ENCODE measurements around the gene CABLES2.

Gene CABLES2

DNA sequence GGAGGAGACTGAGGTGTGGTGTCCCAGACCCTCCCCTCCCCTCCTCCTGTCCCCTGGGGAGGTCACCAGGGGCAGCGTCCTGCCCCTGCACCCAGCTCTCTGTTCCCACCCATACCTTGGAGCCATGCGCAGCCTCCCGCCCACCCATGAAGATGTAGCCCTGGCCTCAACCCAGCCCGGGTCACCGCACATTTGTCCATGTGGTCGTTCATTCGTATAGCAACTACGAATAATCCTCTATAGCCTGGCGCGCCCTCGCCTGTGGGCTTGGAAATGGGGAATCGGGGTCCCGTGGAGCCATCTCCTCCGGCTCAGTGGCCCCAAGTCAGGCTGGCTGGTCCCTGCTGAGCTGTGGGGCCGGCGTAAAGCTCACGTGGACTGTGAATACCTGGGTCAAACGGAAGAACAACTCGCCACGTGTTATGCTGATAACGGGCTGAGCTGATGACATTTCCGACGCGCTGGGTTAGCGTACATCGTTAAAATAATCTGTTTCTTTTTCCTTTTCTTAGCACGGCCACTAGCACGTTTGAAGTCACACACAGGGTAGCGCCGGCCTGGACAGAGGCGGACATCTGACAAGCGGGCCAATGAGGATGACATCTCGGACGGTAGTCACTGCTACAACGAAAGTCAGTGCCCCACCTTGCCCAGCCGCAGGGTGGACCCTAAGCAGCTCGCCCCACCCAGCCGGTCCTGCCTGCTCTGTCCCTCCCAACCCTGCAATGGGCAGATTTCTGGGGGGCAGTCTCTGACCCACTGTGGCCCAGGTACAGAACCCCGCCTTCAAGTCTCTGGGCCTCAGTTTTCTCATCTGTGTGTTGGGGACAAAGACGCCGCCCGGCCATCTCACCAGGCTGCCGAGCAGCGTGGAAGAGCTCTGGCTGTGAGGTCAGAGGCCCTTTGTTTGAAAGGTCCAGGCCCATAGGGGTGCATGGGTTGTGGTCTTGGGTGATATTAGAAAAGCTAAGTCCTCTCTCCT lies 40.1 kb upstream of the CABLES2 start:
- Histone ChIP-seq H3K4me3 (ENCODE audit: low read length) (no peak overlapping the region), H3K9ac (ENCODE audit: low read length) (no peak overlapping the region), H3K9me3 (ENCODE audit: control insufficient read depth, low read length) (no peaks in the 10 kb centered on the region), H3K27me3 (replicated peaks; ENCODE audit: control insufficient read depth, insufficient read depth, low read length) (peaks cover 57% of the 10 kb centered on the region), H3K36me3 (ENCODE audit: control insufficient read depth, insufficient read depth, low read length, severe bottlenecking) (no peaks in the 10 kb centered on the region), H3K4me1 (ENCODE audit: control insufficient read depth, insufficient read depth, low read length) (no peaks in the 10 kb centered on the region)
- DNase-seq (ENCODE audit: low read depth), result no peak

DNA sequence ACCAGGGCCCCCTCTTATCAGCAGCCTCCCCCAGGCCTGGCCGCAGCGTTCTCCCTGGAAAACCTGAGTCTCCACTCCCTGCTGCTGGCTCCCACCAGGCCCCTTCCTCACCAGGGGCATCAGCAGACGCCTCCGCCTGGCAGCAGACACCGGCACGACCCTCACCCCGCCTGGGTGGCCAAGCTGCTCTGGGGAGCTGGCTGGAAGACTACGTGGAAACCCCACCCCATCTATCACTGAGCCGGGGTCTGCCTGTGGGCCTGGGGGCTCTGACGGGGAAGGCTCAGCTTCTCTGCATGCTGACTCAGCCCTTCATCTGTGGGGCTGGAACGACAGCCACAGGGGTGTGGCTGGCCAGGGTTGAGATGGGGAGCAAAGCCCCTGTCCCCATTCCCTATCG lies 39.4 kb upstream of the CABLES2 start:
- no peaks in the 10 kb centered on the region for H3K4me1 ChIP-seq (ENCODE audit: control insufficient read depth, insufficient read depth, low read length)
- no peak for DNase-seq (ENCODE audit: low read depth)
- peaks cover 60% of the 10 kb centered on the region for H3K27me3 ChIP-seq (replicated peaks; ENCODE audit: control insufficient read depth, insufficient read depth, low read length)
- no peak overlapping the region for H3K9ac ChIP-seq (ENCODE audit: low read length)
- H3K36me3 ChIP-seq (ENCODE audit: control insufficient read depth, insufficient read depth, low read length, severe bottlenecking), result no peaks in the 10 kb centered on the region
- H3K4me3 ChIP-seq (ENCODE audit: low read length), result no peak overlapping the region
- H3K9me3 ChIP-seq (ENCODE audit: control insufficient read depth, low read length), result no peaks in the 10 kb centered on the region

DNA sequence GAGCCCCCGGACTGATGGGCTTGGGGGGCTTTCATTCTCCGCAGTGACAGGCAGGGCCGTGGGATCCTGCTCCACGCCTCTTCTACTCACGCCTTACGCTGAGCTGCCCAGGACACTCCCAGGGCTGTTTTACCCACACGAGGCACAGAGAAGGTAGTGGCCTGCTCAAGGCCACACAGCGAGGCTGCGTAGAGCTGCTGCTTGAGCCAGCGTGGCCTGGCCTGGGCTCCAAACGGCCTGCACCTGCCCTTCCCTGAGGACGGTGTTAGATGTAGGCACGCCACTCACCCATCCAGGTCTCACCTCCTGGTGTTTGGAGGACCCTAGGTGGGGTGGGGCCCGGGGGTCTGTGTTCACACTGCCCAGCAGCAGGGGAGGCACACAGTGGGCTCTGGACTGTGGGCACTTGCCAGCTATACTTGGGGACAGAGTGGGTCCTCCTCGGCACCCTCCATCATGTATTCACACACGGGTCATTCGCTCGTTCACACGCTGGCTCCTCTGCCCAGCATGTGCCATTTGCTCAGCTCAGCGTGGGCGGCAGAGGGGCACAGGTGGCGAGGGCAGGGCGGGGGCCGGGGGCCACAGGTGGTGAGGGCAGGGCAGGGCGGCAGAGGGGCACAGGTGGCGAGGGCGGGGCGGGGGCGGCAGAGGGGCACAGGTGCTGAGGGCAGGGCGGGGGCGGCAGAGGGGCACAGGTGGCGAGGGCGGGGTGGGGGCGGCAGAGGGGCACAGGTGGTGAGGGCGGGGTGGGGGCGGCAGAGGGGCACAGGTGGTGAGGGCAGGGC lies 38.7 kb upstream of the CABLES2 start:
- Histone ChIP-seq H3K27me3 (replicated peaks; ENCODE audit: control insufficient read depth, insufficient read depth, low read length) (peaks cover 62% of the 10 kb centered on the region), H3K9ac (ENCODE audit: low read length) (no peak overlapping the region), H3K4me1 (ENCODE audit: control insufficient read depth, insufficient read depth, low read length) (no peaks in the 10 kb centered on the region), H3K9me3 (ENCODE audit: control insufficient read depth, low read length) (no peaks in the 10 kb centered on the region), H3K36me3 (ENCODE audit: control insufficient read depth, insufficient read depth, low read length, severe bottlenecking) (no peaks in the 10 kb centered on the region), H3K4me3 (ENCODE audit: low read length) (no peak overlapping the region)
- no peak for DNase-seq (ENCODE audit: low read depth)

DNA sequence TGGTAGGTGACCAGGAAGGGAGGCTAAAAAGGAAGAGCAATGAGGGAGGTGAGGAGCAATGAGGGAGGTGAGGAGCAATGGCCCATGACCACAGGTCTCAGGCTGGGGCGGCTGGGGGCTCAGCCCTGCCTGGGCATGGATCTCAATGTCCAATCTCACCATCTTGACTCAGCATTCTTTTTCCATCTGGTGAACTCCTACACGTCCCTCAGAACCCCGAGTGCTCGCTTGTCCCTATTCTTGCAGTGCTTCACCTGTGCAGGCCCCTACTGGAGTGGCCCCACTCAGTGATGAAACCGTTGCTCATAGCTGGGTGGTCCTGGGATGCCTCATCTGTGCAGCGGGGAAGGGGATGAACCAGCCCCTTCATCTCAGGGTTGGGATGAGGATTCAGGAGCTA lies 37.2 kb upstream of the CABLES2 start:
- no peaks in the 10 kb centered on the region for H3K9me3 ChIP-seq (ENCODE audit: control insufficient read depth, low read length)
- DNase-seq (ENCODE audit: low read depth), result no peak
- no peak overlapping the region for H3K9ac ChIP-seq (ENCODE audit: low read length)
- H3K27me3 ChIP-seq (replicated peaks; ENCODE audit: control insufficient read depth, insufficient read depth, low read length), result peaks cover 65% of the 10 kb centered on the region
- H3K4me3 ChIP-seq (ENCODE audit: low read length), result no peak overlapping the region
- H3K36me3 ChIP-seq (ENCODE audit: control insufficient read depth, insufficient read depth, low read length, severe bottlenecking), result no peaks in the 10 kb centered on the region
- no peaks in the 10 kb centered on the region for H3K4me1 ChIP-seq (ENCODE audit: control insufficient read depth, insufficient read depth, low read length)

DNA sequence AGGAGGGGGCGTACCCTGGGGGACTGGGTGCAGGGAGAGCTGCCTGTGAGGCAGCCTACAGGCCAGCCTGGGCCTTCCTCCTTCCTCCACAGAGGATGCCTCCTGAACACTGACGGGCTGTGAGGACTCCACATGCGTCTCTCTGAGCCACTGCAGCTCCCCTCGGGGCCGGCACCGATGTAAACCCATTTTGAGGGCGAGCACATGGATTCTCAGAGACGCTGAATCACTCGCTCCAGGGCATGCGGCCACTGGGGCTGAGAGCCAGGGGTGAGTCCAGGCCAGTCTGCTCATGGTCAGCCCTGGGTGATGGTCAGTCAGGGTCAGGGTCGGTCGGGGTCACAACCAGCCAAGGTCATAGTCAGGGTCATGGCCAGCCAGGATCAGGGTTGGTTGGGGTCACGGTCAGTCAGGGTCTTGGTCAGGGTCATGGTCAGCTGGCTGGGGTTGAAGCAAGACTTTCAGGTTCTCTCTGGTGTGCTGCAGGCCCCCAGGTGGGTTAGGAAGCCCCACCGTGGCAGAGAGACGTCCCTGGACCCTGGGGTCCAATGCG lies 35.0 kb upstream of the CABLES2 start:
- Histone ChIP-seq H3K9me3 (ENCODE audit: control insufficient read depth, low read length) (no peaks in the 10 kb centered on the region), H3K9ac (ENCODE audit: low read length) (no peak overlapping the region), H3K4me1 (ENCODE audit: control insufficient read depth, insufficient read depth, low read length) (no peaks in the 10 kb centered on the region), H3K27me3 (replicated peaks; ENCODE audit: control insufficient read depth, insufficient read depth, low read length) (peaks cover 62% of the 10 kb centered on the region), H3K4me3 (ENCODE audit: low read length) (no peak overlapping the region), H3K36me3 (ENCODE audit: control insufficient read depth, insufficient read depth, low read length, severe bottlenecking) (no peaks in the 10 kb centered on the region)
- DNase-seq (ENCODE audit: low read depth), result no peak

DNA sequence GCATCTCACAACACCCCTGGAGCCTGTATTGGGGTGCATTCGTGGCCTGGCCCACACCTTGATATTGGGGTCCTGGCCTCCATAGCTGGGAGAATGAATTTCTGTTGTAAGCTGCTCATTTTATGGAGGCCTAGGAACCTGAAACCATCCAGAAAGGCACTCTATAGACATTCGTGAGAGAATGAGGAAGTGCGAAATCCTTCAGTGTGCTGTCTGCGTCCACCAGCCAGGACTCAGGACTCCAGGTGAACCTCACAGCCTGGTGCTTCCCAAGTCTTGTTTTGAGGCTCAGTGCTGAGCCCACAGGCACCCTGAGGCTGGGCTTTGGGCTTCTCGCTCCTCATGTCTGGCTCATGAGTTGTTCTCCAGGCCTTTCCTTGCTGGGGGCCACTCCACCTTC lies 32.1 kb upstream of the CABLES2 start:
- H3K4me3 ChIP-seq (ENCODE audit: low read length), result no peak overlapping the region
- H3K9me3 ChIP-seq (ENCODE audit: control insufficient read depth, low read length), result no peaks in the 10 kb centered on the region
- no peak for DNase-seq (ENCODE audit: low read depth)
- H3K36me3 ChIP-seq (ENCODE audit: control insufficient read depth, insufficient read depth, low read length, severe bottlenecking), result no peaks in the 10 kb centered on the region
- peaks cover 79% of the 10 kb centered on the region for H3K27me3 ChIP-seq (replicated peaks; ENCODE audit: control insufficient read depth, insufficient read depth, low read length)
- no peak overlapping the region for H3K9ac ChIP-seq (ENCODE audit: low read length)
- H3K4me1 ChIP-seq (ENCODE audit: control insufficient read depth, insufficient read depth, low read length), result no peaks in the 10 kb centered on the region

DNA sequence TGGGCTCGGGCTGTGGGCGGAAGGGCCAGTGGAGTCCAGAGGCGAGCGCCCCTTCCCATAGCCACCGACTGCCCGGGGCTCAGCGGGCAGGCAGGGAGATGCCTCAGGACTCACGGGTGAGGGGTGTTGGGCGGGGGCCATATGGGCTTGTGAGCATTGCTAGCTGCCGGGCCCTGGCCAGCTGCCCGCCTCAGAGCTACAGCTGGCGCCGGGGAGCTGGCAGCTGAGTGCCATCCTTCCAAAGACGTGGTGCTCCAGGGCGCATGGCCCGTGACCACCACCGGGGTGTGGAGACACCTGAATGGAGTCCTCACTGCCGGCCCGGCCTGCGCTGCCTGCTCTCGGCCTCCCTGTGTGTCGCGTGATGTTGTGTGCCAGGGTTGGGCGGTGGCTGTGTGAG lies 30.8 kb upstream of the CABLES2 start:
- Histone ChIP-seq H3K9ac (ENCODE audit: low read length) (no peak overlapping the region), H3K27me3 (replicated peaks; ENCODE audit: control insufficient read depth, insufficient read depth, low read length) (peaks cover 82% of the 10 kb centered on the region), H3K4me3 (ENCODE audit: low read length) (no peak overlapping the region), H3K9me3 (ENCODE audit: control insufficient read depth, low read length) (no peaks in the 10 kb centered on the region), H3K4me1 (ENCODE audit: control insufficient read depth, insufficient read depth, low read length) (peaks cover 6% of the 10 kb centered on the region), H3K36me3 (ENCODE audit: control insufficient read depth, insufficient read depth, low read length, severe bottlenecking) (no peaks in the 10 kb centered on the region)
- no peak for DNase-seq (ENCODE audit: low read depth)

DNA sequence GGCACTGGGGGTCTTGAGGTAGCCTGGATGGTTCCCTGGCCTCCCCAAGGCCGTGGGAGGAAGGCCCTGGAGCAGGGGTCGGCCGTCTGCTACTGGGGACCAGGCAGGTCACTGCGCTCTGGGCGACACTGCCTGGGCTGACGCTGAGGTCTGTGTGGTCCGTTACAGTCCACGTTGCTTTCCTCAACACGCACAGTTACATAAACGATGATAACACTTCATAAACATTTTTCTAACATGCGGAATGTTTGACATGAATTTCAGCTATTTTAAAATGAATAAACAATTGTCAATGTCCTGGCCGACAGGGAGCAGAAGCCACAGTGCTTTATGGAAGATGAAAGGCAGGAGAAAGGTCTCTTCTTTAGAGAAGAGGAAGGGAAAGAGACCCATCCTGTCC lies 30.4 kb upstream of the CABLES2 start:
- Histone ChIP-seq H3K4me1 (ENCODE audit: control insufficient read depth, insufficient read depth, low read length) (peaks cover 6% of the 10 kb centered on the region), H3K36me3 (ENCODE audit: control insufficient read depth, insufficient read depth, low read length, severe bottlenecking) (no peaks in the 10 kb centered on the region), H3K9me3 (ENCODE audit: control insufficient read depth, low read length) (no peaks in the 10 kb centered on the region), H3K27me3 (replicated peaks; ENCODE audit: control insufficient read depth, insufficient read depth, low read length) (peaks cover 82% of the 10 kb centered on the region), H3K9ac (ENCODE audit: low read length) (no peak overlapping the region), H3K4me3 (ENCODE audit: low read length) (no peak overlapping the region)
- DNase-seq (ENCODE audit: low read depth), result no peak

DNA sequence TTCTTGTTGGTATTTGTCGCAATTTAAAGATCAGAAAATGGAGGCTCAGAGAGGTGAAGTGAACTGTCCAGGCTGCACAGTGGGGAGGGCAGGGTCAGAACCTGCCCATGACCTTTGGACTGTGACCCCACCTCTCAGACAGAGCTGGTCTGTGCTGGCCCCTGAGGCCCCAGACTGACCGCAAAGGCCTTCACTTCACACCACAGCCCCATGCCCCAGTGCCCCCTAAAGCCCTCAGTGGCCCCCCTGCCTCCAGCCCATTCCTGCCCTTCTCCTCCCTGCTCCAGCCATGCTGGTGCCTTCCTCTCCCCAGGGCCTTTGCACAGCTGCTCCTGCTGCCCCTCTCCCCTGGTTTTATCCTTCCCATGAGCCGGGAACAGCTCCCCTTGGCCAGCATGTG lies 29.6 kb upstream of the CABLES2 start:
- Histone ChIP-seq H3K4me1 (ENCODE audit: control insufficient read depth, insufficient read depth, low read length) (peaks cover 6% of the 10 kb centered on the region), H3K9me3 (ENCODE audit: control insufficient read depth, low read length) (no peaks in the 10 kb centered on the region), H3K4me3 (ENCODE audit: low read length) (no peak overlapping the region), H3K36me3 (ENCODE audit: control insufficient read depth, insufficient read depth, low read length, severe bottlenecking) (no peaks in the 10 kb centered on the region), H3K27me3 (replicated peaks; ENCODE audit: control insufficient read depth, insufficient read depth, low read length) (peaks cover 82% of the 10 kb centered on the region), H3K9ac (ENCODE audit: low read length) (no peak overlapping the region)
- no peak for DNase-seq (ENCODE audit: low read depth)

DNA sequence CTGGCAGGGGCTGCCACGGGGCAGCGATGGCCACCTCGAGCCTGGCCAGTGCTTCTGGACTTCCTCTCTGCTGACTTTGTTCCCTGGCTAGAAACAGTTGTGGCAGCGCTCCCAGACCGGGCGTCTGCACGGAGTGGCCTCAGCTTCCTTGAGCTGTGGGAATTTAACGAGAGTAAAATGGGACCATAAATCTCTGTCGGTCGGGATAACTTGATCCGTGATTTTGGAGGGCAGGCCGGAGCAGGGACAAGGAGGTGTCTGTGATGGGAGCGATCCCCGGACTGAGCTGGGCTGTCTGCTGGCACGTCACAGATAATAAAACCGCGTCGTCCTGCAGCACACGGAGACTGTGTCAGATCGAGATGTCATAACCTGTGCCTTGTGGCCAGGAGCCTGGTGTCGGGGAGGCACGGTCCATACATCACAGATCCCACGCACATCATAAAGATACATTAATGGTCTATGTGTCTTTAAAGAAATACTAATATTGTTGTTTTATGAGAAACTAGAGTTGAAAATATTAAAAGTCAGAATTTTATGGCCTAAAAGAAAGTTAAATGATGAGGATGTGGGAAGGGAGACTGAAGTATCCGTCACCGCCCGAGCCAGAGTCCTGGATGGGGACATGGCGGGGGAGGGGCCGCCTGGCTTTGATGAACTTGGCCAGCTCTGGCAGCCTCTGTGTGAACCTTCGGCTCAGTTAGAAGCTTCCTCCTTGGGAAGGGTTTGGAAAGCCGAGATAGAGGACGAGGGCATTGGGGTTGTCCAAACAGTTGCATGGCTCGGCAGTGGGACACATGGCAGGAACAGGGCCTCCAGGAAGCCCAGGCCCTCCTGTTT lies 26.8 kb upstream of the CABLES2 start:
- Histone ChIP-seq H3K9ac (ENCODE audit: low read length) (no peak overlapping the region), H3K4me1 (ENCODE audit: control insufficient read depth, insufficient read depth, low read length) (peaks cover 6% of the 10 kb centered on the region), H3K27me3 (replicated peaks; ENCODE audit: control insufficient read depth, insufficient read depth, low read length) (peaks cover 77% of the 10 kb centered on the region), H3K9me3 (ENCODE audit: control insufficient read depth, low read length) (no peaks in the 10 kb centered on the region), H3K36me3 (ENCODE audit: control insufficient read depth, insufficient read depth, low read length, severe bottlenecking) (no peaks in the 10 kb centered on the region), H3K4me3 (ENCODE audit: low read length) (no peak overlapping the region)
- DNase-seq (ENCODE audit: low read depth), result no peak
